Vagina (tissue), 2 donors: ENCODE data around the gene GLO1. TPM values are rescaled to one million over a fixed set of nuclear protein-coding genes. Genes with fewer than 3 reads are reported as not detected.

ENCODE experiments used
- DNase-seq, 2 donors: peaks; one replicate each; pipeline ENCODE4 v3.0.0-alpha.2; 2017; ENCODE audit errors: extremely low spot score in 2 of 2
- H3K27ac ChIP-seq: fragments of 200-600 bp; sonication (generic); one replicate; pipeline ENCODE4 v1.5.1; 2019
- H3K27me3 ChIP-seq: fragments of 200-600 bp; sonication (generic); one replicate; pipeline ENCODE4 v1.5.1; 2019
- H3K36me3 ChIP-seq, 2 donors: fragments of 200-600 bp; sonication (generic); one replicate each; pipeline ENCODE4 v1.5.1; 2017 to 2019
- H3K4me1 ChIP-seq: fragments of 200-600 bp; sonication (generic); one replicate; pipeline ENCODE4 v1.5.1; 2019
- H3K4me3 ChIP-seq, 2 donors: fragments of 200-600 bp; sonication (generic); 1 replicate in 1 of 2; 2 replicates in 1 of 2; pipeline ENCODE4 v1.5.1; 2016 to 2019
- H3K9me3 ChIP-seq: fragments of 200-600 bp; sonication (generic); one replicate; pipeline ENCODE4 v1.5.1; 2019
- CTCF ChIP-seq, 3 experiments: fragments of 450-650 bp in 2 of 3; fragments of 200-600 bp in 1 of 3; sonication (generic) in 1 of 3; IDR thresholded peaks; one replicate each; pipeline ENCODE4 v1.5.1; 2017 to 2019; ENCODE audit warnings: antibody characterized with exemption in 3 of 3, mild to moderate bottlenecking in 2 of 3, moderate library complexity in 2 of 3
- POLR2A ChIP-seq, 2 donors: fragments of 450-650 bp; IDR thresholded peaks; one replicate each; pipeline ENCODE4 v1.6.1; 2017; ENCODE audit warnings: antibody characterized with exemption in 2 of 2, mild to moderate bottlenecking in 2 of 2, moderate library complexity in 2 of 2
- POLR2AphosphoS5 ChIP-seq, 2 donors: sonication (generic); formaldehyde crosslinking; IDR thresholded peaks; one replicate each; pipeline ENCODE4 v1.9.0; 2017; ENCODE audit warnings: antibody characterized with exemption in 2 of 2, mild to moderate bottlenecking in 2 of 2, low read depth in 1 of 2; ENCODE audit not compliant: insufficient read depth in 1 of 2
- intact Hi-C: fragments of 100-400 bp; cut with DNase I; formaldehyde crosslinking; loops from one replicate; pipeline ENCODE4 v1.15.1; 2023
- total RNA-seq: library from RNA; depleted of rRNA; stranded (reverse); fragments of >200 nt; gene quantifications from one replicate; pipeline ENCODE4 v1.2.3, GENCODE V29; 2016

GLO1 gene
- total RNA-seq, 1 donor from 2014 or later, result 59.7 TPM

GRCh38 chr6:38695933-38696332, 7.0 kb downstream of the GLO1 start:
- no peak for DNase-seq
- H3K4me3 ChIP-seq, result no peak overlapping the region
- H3K27ac ChIP-seq, result no peak overlapping the region
- TF ChIP-seq CTCF (IDR thresholded peaks at IDR 0.05), result no peak
- TF ChIP-seq POLR2AphosphoS5 (IDR thresholded peaks at IDR 0.05; ENCODE audit: insufficient read depth in 1 of 2, low read depth in 1 of 2), result no peak
- no peak for TF ChIP-seq POLR2A (IDR thresholded peaks at IDR 0.05)
- no peaks in the 10 kb centered on the region for H3K27me3 ChIP-seq
- no peaks in the 10 kb centered on the region for H3K36me3 ChIP-seq
- intact Hi-C loops, result no loop called here
- peaks cover 2% of the 10 kb centered on the region for H3K9me3 ChIP-seq
- no peaks in the 10 kb centered on the region for H3K4me1 ChIP-seq

GRCh38 chr6:38695227-38695900, 7.6 kb downstream of the GLO1 start:
- no peaks in the 10 kb centered on the region for H3K4me1 ChIP-seq
- peaks cover 2% of the 10 kb centered on the region for H3K9me3 ChIP-seq
- TF ChIP-seq CTCF (IDR thresholded peaks at IDR 0.05) (no peak), POLR2A (IDR thresholded peaks at IDR 0.05) (no peak), POLR2AphosphoS5 (IDR thresholded peaks at IDR 0.05; ENCODE audit: insufficient read depth in 1 of 2, low read depth in 1 of 2) (no peak)
- DNase-seq, result no peak
- intact Hi-C loops, result no loop called here
- no peak overlapping the region for H3K4me3 ChIP-seq
- no peak overlapping the region for H3K27ac ChIP-seq
- no peaks in the 10 kb centered on the region for H3K27me3 ChIP-seq
- H3K36me3 ChIP-seq, result no peaks in the 10 kb centered on the region

- Histone ChIP-seq H3K27ac (no peak overlapping the region), H3K27me3 (no peaks in the 10 kb centered on the region), H3K9me3 (no peaks in the 10 kb centered on the region), H3K4me3 (no peak overlapping the region), H3K36me3 (peaks cover 0 to 7% of the 10 kb centered on the region in 2 donors), H3K4me1 (peaks cover 17% of the 10 kb centered on the region)
- intact Hi-C loops, result no loop called here
- DNase-seq, result no peak
- no peak for TF ChIP-seq POLR2AphosphoS5 (IDR thresholded peaks at IDR 0.05; ENCODE audit: insufficient read depth in 1 of 2, low read depth in 1 of 2)
- TF ChIP-seq CTCF (IDR thresholded peaks at IDR 0.05), result no peak
- TF ChIP-seq POLR2A (IDR thresholded peaks at IDR 0.05), result no peak
Observed at GRCh38 chr6:38688579-38689087, 14.3 kb downstream of the GLO1 start.

- Histone ChIP-seq H3K27ac (no peak overlapping the region), H3K4me3 (no peak overlapping the region), H3K4me1 (peaks cover 17% of the 10 kb centered on the region), H3K27me3 (no peaks in the 10 kb centered on the region), H3K9me3 (no peaks in the 10 kb centered on the region), H3K36me3 (peaks cover 0 to 18% of the 10 kb centered on the region in 2 donors)
- intact Hi-C loops, result no loop called here
- DNase-seq, result no peak
- TF ChIP-seq CTCF (IDR thresholded peaks at IDR 0.05) (no peak), POLR2A (IDR thresholded peaks at IDR 0.05) (no peak), POLR2AphosphoS5 (IDR thresholded peaks at IDR 0.05; ENCODE audit: insufficient read depth in 1 of 2, low read depth in 1 of 2) (no peak)
Observed at GRCh38 chr6:38687549-38687948, 15.4 kb downstream of the GLO1 start.

- Histone ChIP-seq H3K27me3 (no peaks in the 10 kb centered on the region), H3K27ac (no peak overlapping the region), H3K36me3 (peaks cover 0 to 19% of the 10 kb centered on the region in 2 donors), H3K4me1 (peaks cover 17% of the 10 kb centered on the region), H3K4me3 (no peak overlapping the region), H3K9me3 (no peaks in the 10 kb centered on the region)
- no peak for TF ChIP-seq POLR2A (IDR thresholded peaks at IDR 0.05)
- no peak for TF ChIP-seq CTCF (IDR thresholded peaks at IDR 0.05)
- intact Hi-C loops, result no loop called here
- DNase-seq, result no peak
Observed at GRCh38 chr6:38687043-38687353, 15.9 kb downstream of the GLO1 start.
